Fibroblast of mammary gland (primary cell): ENCODE results near the gene LONP2.
"Not testable (repeated sequence)": the region's sequence is repeated elsewhere in the genome, so short reads cannot be mapped to it uniquely, and the experiment has no call there.

Experiments
- DNase-seq: peaks from one replicate; pipeline ENCODE4 v3.0.0-alpha.2; 2010; ENCODE audit warnings: low read depth
- H3K4me3 ChIP-seq: 2 replicates; pipeline ENCODE4 v1.5.1; 2011; ENCODE audit warnings: low read depth, mild to moderate bottlenecking, low read length, moderate library complexity; ENCODE audit not compliant: control insufficient read depth
- TF ChIP-seq, protein P1 (sequence below): conservative IDR thresholded peaks from 2 replicates; pipeline ENCODE4 v1.5.1; 2011; ENCODE audit warnings: low read depth, low read length, inconsistent platforms; ENCODE audit not compliant: control insufficient read depth, insufficient read depth

Gene LONP2

DNA sequence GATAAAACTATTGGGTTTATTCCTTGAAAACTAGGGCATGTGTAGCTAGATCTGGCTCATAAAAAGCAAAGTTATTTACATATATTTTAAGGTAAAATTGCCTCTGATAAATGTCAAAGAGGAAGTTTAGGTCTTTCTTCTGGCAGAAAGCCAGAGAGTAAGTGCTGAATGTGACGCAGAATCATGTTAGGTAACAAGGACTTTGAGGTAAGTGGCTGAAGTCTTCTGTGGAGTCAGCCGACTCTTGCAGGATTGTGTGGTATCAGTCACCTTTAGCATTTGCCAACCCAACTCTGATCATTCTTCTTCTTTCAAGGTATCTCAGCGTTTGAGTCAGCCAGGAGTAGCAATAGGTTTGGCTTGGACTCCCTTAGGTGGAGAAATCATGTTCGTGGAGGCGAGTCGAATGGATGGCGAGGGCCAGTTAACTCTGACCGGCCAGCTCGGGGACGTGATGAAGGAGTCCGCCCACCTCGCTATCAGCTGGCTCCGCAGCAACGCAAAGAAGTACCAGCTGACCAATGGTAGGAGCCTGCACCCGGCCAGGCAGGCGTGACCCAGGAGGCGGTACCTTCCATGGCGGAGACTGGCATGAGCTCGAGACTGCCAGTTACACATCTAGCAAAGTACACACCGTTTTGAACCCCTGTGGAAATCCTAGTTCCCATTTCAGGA is 103.2 kb downstream of the LONP2 start:
- TF ChIP-seq, protein P1, sequence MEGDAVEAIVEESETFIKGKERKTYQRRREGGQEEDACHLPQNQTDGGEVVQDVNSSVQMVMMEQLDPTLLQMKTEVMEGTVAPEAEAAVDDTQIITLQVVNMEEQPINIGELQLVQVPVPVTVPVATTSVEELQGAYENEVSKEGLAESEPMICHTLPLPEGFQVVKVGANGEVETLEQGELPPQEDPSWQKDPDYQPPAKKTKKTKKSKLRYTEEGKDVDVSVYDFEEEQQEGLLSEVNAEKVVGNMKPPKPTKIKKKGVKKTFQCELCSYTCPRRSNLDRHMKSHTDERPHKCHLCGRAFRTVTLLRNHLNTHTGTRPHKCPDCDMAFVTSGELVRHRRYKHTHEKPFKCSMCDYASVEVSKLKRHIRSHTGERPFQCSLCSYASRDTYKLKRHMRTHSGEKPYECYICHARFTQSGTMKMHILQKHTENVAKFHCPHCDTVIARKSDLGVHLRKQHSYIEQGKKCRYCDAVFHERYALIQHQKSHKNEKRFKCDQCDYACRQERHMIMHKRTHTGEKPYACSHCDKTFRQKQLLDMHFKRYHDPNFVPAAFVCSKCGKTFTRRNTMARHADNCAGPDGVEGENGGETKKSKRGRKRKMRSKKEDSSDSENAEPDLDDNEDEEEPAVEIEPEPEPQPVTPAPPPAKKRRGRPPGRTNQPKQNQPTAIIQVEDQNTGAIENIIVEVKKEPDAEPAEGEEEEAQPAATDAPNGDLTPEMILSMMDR, result no peak
- DNase-seq, result no peak

DNA sequence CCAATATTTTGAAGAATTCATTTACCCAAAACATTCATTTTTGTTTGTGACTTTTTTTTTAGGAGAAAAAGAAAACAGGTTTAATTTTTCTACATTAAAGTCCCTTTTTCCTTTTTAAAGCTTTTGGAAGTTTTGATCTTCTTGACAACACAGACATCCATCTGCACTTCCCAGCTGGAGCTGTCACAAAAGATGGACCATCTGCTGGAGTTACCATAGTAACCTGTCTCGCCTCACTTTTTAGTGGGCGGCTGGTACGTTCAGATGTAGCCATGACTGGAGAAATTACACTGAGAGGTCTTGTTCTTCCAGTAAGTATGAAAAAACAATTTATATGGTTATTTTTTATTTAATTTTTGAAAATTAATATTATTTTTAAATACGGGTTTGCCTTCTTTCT is 103.9 kb downstream of the LONP2 start:
- TF ChIP-seq, protein P1, result no peak
- no peak for DNase-seq
- no peak overlapping the region for H3K4me3 ChIP-seq

More for the DNA sequence above, 103.2 kb downstream of the LONP2 start:
- H3K4me3 ChIP-seq, result no peak overlapping the region

DNA sequence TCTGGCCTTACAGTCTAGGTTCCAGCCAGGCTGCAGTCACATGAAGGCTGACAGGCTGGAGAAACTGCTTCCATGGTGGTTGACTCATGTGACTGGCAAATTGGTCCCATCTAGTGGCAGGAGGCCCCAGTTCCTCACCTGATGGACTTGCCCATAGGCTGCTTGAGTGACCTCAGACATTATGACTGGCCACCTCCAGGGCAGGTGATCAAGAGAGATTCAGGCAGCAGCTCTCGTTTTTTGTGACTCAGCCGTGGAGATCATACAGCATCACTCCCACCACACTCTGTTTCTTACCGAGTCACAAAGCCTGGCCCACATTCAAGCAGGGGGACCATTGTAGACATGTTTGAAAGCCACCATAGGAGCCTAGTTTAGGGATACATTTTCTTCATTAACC is 106.6 kb downstream of the LONP2 start:
- no peak overlapping the region for H3K4me3 ChIP-seq
- DNase-seq, result no peak
- TF ChIP-seq, protein P1, result no peak

DNA sequence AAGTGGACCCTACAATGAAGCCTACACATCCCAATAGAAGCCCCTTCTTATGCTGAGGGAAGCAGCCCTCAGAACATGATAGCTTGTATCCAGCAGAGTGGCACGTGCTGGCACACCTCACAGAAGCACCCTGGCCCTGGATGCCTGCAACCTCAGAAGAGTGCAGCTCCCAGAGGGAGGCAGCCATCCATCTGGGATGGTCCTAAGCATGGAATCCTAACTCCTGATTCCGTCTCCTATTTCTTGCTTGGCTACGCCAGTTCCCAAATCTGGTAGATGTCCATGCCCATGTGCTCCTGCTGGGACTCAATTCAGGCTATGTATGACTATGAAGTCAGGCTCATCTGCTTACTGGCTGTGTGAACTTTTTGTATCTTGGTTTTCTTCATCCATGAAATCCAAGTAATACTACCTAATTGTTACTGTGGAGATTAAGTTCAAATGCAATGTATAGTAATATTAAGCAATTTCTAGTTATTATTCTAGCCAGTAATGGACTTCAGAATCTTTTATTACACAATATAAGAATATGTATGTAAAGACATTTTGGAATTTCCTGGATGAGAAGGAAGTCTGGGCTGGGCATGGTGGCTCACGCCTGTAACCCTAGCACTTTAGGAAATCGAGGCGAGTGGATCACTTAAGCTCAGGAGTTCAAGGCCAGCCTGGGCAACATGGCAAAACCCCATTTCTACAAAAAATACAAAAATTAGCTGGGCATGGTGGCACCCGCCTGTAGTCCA is 108.7 kb downstream of the LONP2 start:
- H3K4me3 ChIP-seq, result no peak overlapping the region
- TF ChIP-seq, protein P1, result no peak
- DNase-seq, result no peak

DNA sequence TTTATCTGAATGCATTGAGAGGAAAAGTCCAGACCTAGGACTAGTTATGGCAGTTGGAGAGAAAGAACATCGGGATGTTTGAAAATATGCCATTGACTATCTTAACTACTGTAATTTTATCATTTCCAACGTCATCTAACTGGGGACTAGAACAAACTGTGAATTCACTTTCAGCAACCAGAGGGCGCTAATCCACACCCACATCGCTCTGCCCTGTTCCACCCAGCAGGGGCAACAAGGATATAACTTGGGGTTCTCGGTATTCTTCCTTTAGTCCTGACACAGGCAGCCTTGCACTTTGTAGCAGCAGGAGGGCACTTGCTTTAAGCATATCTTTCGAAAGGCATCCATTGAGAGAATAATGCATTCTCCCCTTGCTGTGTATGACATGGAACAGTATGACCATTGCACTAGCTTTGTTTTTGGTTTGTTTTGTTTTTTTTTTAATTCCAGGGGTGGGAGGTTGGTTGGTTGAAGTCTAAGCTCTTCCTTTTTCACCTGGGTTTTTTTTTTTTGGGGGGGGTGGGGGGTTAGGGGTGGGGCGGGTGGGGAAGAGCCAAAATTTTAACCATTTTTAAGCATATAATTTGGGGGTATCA is 109.6 kb downstream of the LONP2 start:
- peak; percentile 78 for DNase-seq
- TF ChIP-seq, protein P1, result peak; percentile 98
- H3K4me3 ChIP-seq, result no peak overlapping the region

DNA sequence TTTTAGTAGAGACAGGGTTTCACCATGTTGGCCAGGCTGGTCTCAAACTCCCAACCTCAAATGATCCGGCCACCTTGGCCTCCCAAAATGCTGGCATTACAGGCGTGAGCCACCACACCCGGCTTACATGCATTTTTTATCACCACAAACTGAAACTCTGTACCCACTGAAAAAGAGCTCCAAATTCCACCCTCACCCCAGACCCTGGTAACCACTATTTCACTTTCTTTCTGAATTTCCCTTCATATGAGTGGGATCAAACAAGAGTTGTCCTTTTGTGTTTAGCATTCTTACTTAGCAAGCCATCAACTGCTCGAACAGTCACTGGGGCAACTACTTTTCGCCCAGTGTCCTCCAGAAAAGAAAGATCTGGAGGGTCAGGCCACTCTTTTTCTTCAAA is 110.3 kb downstream of the LONP2 start:
- not testable (repeated sequence) for DNase-seq, H3K4me3 ChIP-seq
